ENCODE results near the gene PHB1.

DNA sequence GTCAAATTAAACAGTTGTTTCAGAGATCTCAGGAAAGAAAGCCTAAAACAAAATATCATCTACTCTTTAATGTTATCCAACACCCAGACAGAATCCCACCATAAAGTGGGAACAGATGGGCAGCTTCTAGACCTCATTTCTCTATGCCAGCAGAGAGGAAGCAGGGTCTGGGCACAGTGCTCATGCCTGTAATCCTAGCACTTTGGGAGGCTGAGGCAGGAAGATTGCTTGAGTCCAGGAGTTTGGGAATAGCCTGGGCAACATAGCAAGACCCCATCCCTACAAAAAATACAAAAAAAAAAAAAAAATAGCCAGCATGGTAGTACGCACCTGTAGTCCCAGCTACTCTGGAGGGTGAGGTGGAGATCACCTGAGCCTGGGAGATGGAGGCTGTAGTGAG lies 39.1 kb downstream of the PHB1 start:
- no peak for TF ChIP-seq POLR2A (IDR thresholded peaks at IDR 0.05)
- TF ChIP-seq, protein P1, sequence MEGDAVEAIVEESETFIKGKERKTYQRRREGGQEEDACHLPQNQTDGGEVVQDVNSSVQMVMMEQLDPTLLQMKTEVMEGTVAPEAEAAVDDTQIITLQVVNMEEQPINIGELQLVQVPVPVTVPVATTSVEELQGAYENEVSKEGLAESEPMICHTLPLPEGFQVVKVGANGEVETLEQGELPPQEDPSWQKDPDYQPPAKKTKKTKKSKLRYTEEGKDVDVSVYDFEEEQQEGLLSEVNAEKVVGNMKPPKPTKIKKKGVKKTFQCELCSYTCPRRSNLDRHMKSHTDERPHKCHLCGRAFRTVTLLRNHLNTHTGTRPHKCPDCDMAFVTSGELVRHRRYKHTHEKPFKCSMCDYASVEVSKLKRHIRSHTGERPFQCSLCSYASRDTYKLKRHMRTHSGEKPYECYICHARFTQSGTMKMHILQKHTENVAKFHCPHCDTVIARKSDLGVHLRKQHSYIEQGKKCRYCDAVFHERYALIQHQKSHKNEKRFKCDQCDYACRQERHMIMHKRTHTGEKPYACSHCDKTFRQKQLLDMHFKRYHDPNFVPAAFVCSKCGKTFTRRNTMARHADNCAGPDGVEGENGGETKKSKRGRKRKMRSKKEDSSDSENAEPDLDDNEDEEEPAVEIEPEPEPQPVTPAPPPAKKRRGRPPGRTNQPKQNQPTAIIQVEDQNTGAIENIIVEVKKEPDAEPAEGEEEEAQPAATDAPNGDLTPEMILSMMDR (IDR thresholded peaks at IDR 0.05), result no peak
- no peak for TF ChIP-seq POLR2AphosphoS5 (IDR thresholded peaks at IDR 0.05)
- no peak for TF ChIP-seq EP300 (IDR thresholded peaks at IDR 0.05)
